HG03095 (cell line): ENCODE data around the gene AGO3.

ENCODE experiments used
- ATAC-seq: cut with Tn5 transposase; IDR thresholded peaks from one replicate; pipeline ENCODE4 v1.9.1; 2021; ENCODE audit warnings: moderate library complexity; ENCODE audit not compliant: unreplicated experiment

AGO3 gene

DNA sequence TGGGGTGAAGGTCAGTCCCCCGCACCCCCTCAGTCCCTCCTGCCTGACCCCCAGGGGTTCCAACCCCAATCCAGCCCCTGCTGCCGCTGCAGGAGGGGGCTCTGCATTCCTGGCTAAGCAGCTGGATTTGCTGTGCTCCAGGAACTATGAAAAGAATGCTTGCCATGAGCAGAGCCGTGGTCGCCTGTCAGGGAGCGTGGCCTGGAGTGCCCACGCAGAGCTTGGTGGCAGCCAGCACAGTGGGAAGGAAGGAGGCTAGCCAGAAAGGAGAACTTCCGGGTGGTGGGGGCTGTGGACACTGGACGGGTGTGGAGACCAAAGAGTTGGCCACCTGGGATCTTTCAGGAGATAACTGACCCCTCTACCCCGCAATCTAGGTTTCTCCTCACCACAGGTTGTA is 188.6 kb downstream of the AGO3 start:
- no peak for ATAC-seq
